A673 (cell line): ENCODE results near the gene MLIP.

Source experiments
- EZH2 ChIP-seq: fragments of 200-600 bp; sonication (generic); IDR thresholded peaks from 2 replicates; pipeline ENCODE4 v1.6.1; 2017; ENCODE audit warnings: borderline replicate concordance, low read depth, mild to moderate bottlenecking, mixed read lengths, antibody characterized with exemption, low read length; ENCODE audit not compliant: poor library complexity, severe bottlenecking
- TF ChIP-seq, protein P1 (sequence below): fragments of 300-800, 200-600 bp; sonication (generic); conservative IDR thresholded peaks from 2 replicates; pipeline ENCODE4 v1.5.1; 2017; ENCODE audit warnings: low read depth, mild to moderate bottlenecking, antibody characterized with exemption, low read length, moderate library complexity, mixed read lengths

- no peak for TF ChIP-seq EZH2
- TF ChIP-seq, protein P1, sequence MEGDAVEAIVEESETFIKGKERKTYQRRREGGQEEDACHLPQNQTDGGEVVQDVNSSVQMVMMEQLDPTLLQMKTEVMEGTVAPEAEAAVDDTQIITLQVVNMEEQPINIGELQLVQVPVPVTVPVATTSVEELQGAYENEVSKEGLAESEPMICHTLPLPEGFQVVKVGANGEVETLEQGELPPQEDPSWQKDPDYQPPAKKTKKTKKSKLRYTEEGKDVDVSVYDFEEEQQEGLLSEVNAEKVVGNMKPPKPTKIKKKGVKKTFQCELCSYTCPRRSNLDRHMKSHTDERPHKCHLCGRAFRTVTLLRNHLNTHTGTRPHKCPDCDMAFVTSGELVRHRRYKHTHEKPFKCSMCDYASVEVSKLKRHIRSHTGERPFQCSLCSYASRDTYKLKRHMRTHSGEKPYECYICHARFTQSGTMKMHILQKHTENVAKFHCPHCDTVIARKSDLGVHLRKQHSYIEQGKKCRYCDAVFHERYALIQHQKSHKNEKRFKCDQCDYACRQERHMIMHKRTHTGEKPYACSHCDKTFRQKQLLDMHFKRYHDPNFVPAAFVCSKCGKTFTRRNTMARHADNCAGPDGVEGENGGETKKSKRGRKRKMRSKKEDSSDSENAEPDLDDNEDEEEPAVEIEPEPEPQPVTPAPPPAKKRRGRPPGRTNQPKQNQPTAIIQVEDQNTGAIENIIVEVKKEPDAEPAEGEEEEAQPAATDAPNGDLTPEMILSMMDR: no peak
Observed at GRCh38 chr6:54183616-54184015, 72.4 kb downstream of the MLIP start.
